Subcutaneous adipose tissue (tissue), 4 donors: Measurements from ENCODE around the gene ADAMTS14. TPM values are rescaled to one million over a fixed set of nuclear protein-coding genes. Genes with fewer than 3 reads are reported as not detected.

Experiments used
- CTCF ChIP-seq: fragments of 450-650 bp; IDR thresholded peaks from one replicate; pipeline ENCODE4 v1.5.1; 2016; ENCODE audit warnings: low read depth, mild to moderate bottlenecking, control low read depth, antibody characterized with exemption, moderate library complexity
- total RNA-seq, 4 donors: library from RNA; depleted of rRNA; stranded (reverse); fragments of >200 nt; gene quantifications; one replicate each; pipeline ENCODE4 v1.1.0, GENCODE V29; 2016

ADAMTS14 gene
- total RNA-seq, 4 donors from 2014 or later = not detected

GRCh38 chr10:70690589-70690988 lies 18.3 kb downstream of the ADAMTS14 start:
- TF ChIP-seq CTCF = no peak

GRCh38 chr10:70691611-70692010 lies 19.3 kb downstream of the ADAMTS14 start:
- TF ChIP-seq CTCF = no peak

- no peak for TF ChIP-seq CTCF
Observed at GRCh38 chr10:70692043-70692603, 19.8 kb downstream of the ADAMTS14 start.

- no peak for TF ChIP-seq CTCF
Observed at GRCh38 chr10:70693619-70694335, 21.5 kb downstream of the ADAMTS14 start.

GRCh38 chr10:70694418-70695141 lies 22.3 kb downstream of the ADAMTS14 start:
- no peak for TF ChIP-seq CTCF

- no peak for TF ChIP-seq CTCF
Observed at GRCh38 chr10:70695241-70696030, 23.1 kb downstream of the ADAMTS14 start.

GRCh38 chr10:70698211-70698610 lies 25.9 kb downstream of the ADAMTS14 start:
- TF ChIP-seq CTCF = no peak
